Astrocyte (in vitro differentiated cells and primary cell): Measurements from ENCODE around the gene HOXA7.

Source experiments
- CTCF ChIP-seq: IDR thresholded peaks from 2 replicates; pipeline ENCODE4 v1.5.1; 2011; ENCODE audit warnings: low read depth, mild to moderate bottlenecking, inconsistent platforms, low read length, moderate library complexity; ENCODE audit not compliant: insufficient read depth
- EZH2 ChIP-seq: IDR thresholded peaks from 2 replicates; pipeline ENCODE4 v1.6.1; 2012; ENCODE audit warnings: mild to moderate bottlenecking, low read length, inconsistent platforms; ENCODE audit not compliant: insufficient read depth

GRCh38 chr7:27193335-27194001, 37.0 kb upstream of the HOXA7 start:
- TF ChIP-seq CTCF (no peak), EZH2 (peak; percentile 48)
